ENCODE results near the gene HIVEP1. TPM values are rescaled to one million over a fixed set of nuclear protein-coding genes. Genes with fewer than 3 reads are reported as not detected.

The HIVEP1 gene
- total RNA-seq, 3 donors from 2014 or later, result 24.8 to 41.3 (median 27.2) TPM

GRCh38 chr6:11973238-11973637, 38.9 kb upstream of the HIVEP1 start:
- Histone ChIP-seq H3K27me3 (no peaks in the 10 kb centered on the region), H3K27ac (no peak overlapping the region), H3K9me3 (no peaks in the 10 kb centered on the region), H3K36me3 (no peaks in the 10 kb centered on the region), H3K4me3 (no peak overlapping the region), H3K4me1 (no peaks in the 10 kb centered on the region)
- intact Hi-C loops (cut with DNase I; ENCODE audit: low total_unique reads), result no loop called here
- DNase-seq (ENCODE audit: low spot score in 2 of 2), result no peak
- no peak for TF ChIP-seq CTCF (IDR thresholded peaks at IDR 0.05)
- TF ChIP-seq POLR2AphosphoS5 (IDR thresholded peaks at IDR 0.05), result no peak
- TF ChIP-seq POLR2A (IDR thresholded peaks at IDR 0.05), result no peak

- no peak for DNase-seq (ENCODE audit: low spot score in 2 of 2)
- Histone ChIP-seq H3K4me1 (no peaks in the 10 kb centered on the region), H3K27me3 (no peaks in the 10 kb centered on the region), H3K9me3 (no peaks in the 10 kb centered on the region), H3K27ac (no peak overlapping the region), H3K4me3 (no peak overlapping the region), H3K36me3 (no peaks in the 10 kb centered on the region)
- intact Hi-C loops (cut with DNase I; ENCODE audit: low total_unique reads), result no loop called here
- TF ChIP-seq POLR2AphosphoS5 (IDR thresholded peaks at IDR 0.05), result no peak
- no peak for TF ChIP-seq CTCF (IDR thresholded peaks at IDR 0.05)
- no peak for TF ChIP-seq POLR2A (IDR thresholded peaks at IDR 0.05)
These were observed 38.0 kb upstream of the HIVEP1 start for GRCh38 chr6:11974089-11974488.

- no peak overlapping the region for H3K27ac ChIP-seq
- no peaks in the 10 kb centered on the region for H3K4me1 ChIP-seq
- intact Hi-C loops (cut with DNase I; ENCODE audit: low total_unique reads), result no loop called here
- no peaks in the 10 kb centered on the region for H3K9me3 ChIP-seq
- no peak overlapping the region for H3K4me3 ChIP-seq
- no peak for DNase-seq (ENCODE audit: low spot score in 2 of 2)
- no peaks in the 10 kb centered on the region for H3K36me3 ChIP-seq
- TF ChIP-seq POLR2A (IDR thresholded peaks at IDR 0.05) (no peak), CTCF (IDR thresholded peaks at IDR 0.05) (no peak), POLR2AphosphoS5 (IDR thresholded peaks at IDR 0.05) (no peak)
- no peaks in the 10 kb centered on the region for H3K27me3 ChIP-seq
These were observed 36.6 kb upstream of the HIVEP1 start for GRCh38 chr6:11975353-11975977.

- Histone ChIP-seq H3K4me1 (no peaks in the 10 kb centered on the region), H3K9me3 (no peaks in the 10 kb centered on the region), H3K4me3 (no peak overlapping the region), H3K27ac (no peak overlapping the region), H3K27me3 (no peaks in the 10 kb centered on the region), H3K36me3 (no peaks in the 10 kb centered on the region)
- TF ChIP-seq POLR2AphosphoS5 (IDR thresholded peaks at IDR 0.05), result no peak
- TF ChIP-seq POLR2A (IDR thresholded peaks at IDR 0.05), result no peak
- no peak for TF ChIP-seq CTCF (IDR thresholded peaks at IDR 0.05)
- intact Hi-C loops (cut with DNase I; ENCODE audit: low total_unique reads), result no loop called here
- no peak for DNase-seq (ENCODE audit: low spot score in 2 of 2)
These were observed 35.6 kb upstream of the HIVEP1 start for GRCh38 chr6:11976489-11976888.

GRCh38 chr6:11977193-11977592, 34.9 kb upstream of the HIVEP1 start:
- H3K9me3 ChIP-seq, result no peaks in the 10 kb centered on the region
- no peak for TF ChIP-seq POLR2AphosphoS5 (IDR thresholded peaks at IDR 0.05)
- intact Hi-C loops (cut with DNase I; ENCODE audit: low total_unique reads), result no loop called here
- H3K27ac ChIP-seq, result no peak overlapping the region
- no peaks in the 10 kb centered on the region for H3K27me3 ChIP-seq
- no peak for DNase-seq (ENCODE audit: low spot score in 2 of 2)
- H3K4me1 ChIP-seq, result no peaks in the 10 kb centered on the region
- H3K4me3 ChIP-seq, result no peak overlapping the region
- H3K36me3 ChIP-seq, result no peaks in the 10 kb centered on the region

GRCh38 chr6:11977738-11978137, 34.4 kb upstream of the HIVEP1 start:
- no peak overlapping the region for H3K4me3 ChIP-seq
- H3K9me3 ChIP-seq, result no peaks in the 10 kb centered on the region
- intact Hi-C loops (cut with DNase I; ENCODE audit: low total_unique reads), result no loop called here
- no peaks in the 10 kb centered on the region for H3K27me3 ChIP-seq
- DNase-seq (ENCODE audit: low spot score in 2 of 2), result no peak
- TF ChIP-seq POLR2AphosphoS5 (IDR thresholded peaks at IDR 0.05) (no peak), POLR2A (IDR thresholded peaks at IDR 0.05) (no peak), CTCF (IDR thresholded peaks at IDR 0.05) (no peak)
- no peaks in the 10 kb centered on the region for H3K36me3 ChIP-seq
- H3K4me1 ChIP-seq, result no peaks in the 10 kb centered on the region
- H3K27ac ChIP-seq, result no peak overlapping the region
